EL (cell line): Measurements from ENCODE around the gene TTC6.

Experiments used
- DNase-seq: peaks from one replicate; pipeline ENCODE4 v3.0.0-alpha.2; 2016

Gene TTC6

GRCh38 chr14:37625597-37626595, 30.5 kb downstream of the TTC6 start:
- DNase-seq = no peak

GRCh38 chr14:37637341-37637740, 41.9 kb downstream of the TTC6 start:
- DNase-seq = no peak

GRCh38 chr14:37638599-37638998, 43.2 kb downstream of the TTC6 start:
- no peak for DNase-seq

- no peak for DNase-seq
Observed at GRCh38 chr14:37641117-37641516, 45.7 kb downstream of the TTC6 start.

GRCh38 chr14:37642125-37642524, 46.7 kb downstream of the TTC6 start:
- no peak for DNase-seq

GRCh38 chr14:37643701-37644100, 48.3 kb downstream of the TTC6 start:
- DNase-seq = no peak
